GM23338 (cell line): ENCODE results near the gene SORD. TPM values are rescaled to one million over a fixed set of nuclear protein-coding genes. Genes with fewer than 3 reads are reported as not detected.

Source experiments
- ATAC-seq: fragments of 200-7000 bp; cut with Tn5 transposase; 3 replicates; pipeline ENCODE4 v1.9.1; 2020
- DNase-seq: peaks from one replicate; pipeline ENCODE4 v3.0.0-alpha.2; 2015; ENCODE audit warnings: low spot score
- H2AFZ ChIP-seq: fragments of 200-600 bp; sonication (generic); 2 replicates; pipeline ENCODE4 v1.8.0; 2016; ENCODE audit warnings: antibody characterized with exemption, mild to moderate bottlenecking, moderate library complexity
- H3F3A ChIP-seq: fragments of 200-600 bp; sonication (generic); replicated peaks from 2 replicates; pipeline ENCODE4 v1.8.0; 2017; ENCODE audit warnings: antibody characterized with exemption, mixed run types, low read depth
- H3K27ac ChIP-seq: fragments of 200-600 bp; sonication (generic); 2 replicates; pipeline ENCODE4 v1.6.1; 2016; ENCODE audit warnings: low read depth
- H3K27me3 ChIP-seq: fragments of 200-600 bp; sonication (generic); 2 replicates; pipeline ENCODE4 v1.8.0; 2016; ENCODE audit warnings: mild to moderate bottlenecking, mixed run types, moderate library complexity; ENCODE audit not compliant: insufficient read depth
- H3K36me3 ChIP-seq: fragments of 200-600 bp; sonication (generic); 2 replicates; pipeline ENCODE4 v1.8.0; 2016; ENCODE audit warnings: mild to moderate bottlenecking; ENCODE audit not compliant: insufficient read depth
- H3K4me1 ChIP-seq: fragments of 200-600 bp; sonication (generic); 2 replicates; pipeline ENCODE4 v1.8.0; 2016; ENCODE audit warnings: mild to moderate bottlenecking, moderate library complexity; ENCODE audit not compliant: insufficient read depth
- H3K4me2 ChIP-seq: fragments of 200-600 bp; sonication (generic); 2 replicates; pipeline ENCODE4 v1.7.1; 2017; ENCODE audit warnings: mixed run types
- H3K4me3 ChIP-seq: fragments of 200-600 bp; sonication (generic); 2 replicates; pipeline ENCODE4 v1.6.1; 2016; ENCODE audit warnings: mixed run types
- H3K79me2 ChIP-seq: fragments of 200-600 bp; sonication (generic); replicated peaks from 2 replicates; pipeline ENCODE4 v1.8.0; 2017; ENCODE audit warnings: mild to moderate bottlenecking; ENCODE audit not compliant: insufficient read depth
- H3K9me2 ChIP-seq: fragments of 200-600 bp; sonication (generic); 2 replicates; pipeline ENCODE4 v1.8.0; 2017; ENCODE audit not compliant: insufficient read depth
- H4K20me1 ChIP-seq: fragments of 200-600 bp; sonication (generic); replicated peaks from 2 replicates; pipeline ENCODE4 v1.8.0; 2017; ENCODE audit warnings: mild to moderate bottlenecking; ENCODE audit not compliant: insufficient read depth
- H3K27ac Mint-ChIP-seq: 2 replicates; pipeline ENCODE4 v1.8.0; 2020; ENCODE audit warnings: inconsistent platforms, mild to moderate bottlenecking, moderate library complexity, mixed read lengths
- H3K27me3 Mint-ChIP-seq: 3 replicates; pipeline ENCODE4 v1.8.0; 2022; ENCODE audit warnings: low read depth, mild to moderate bottlenecking, moderate library complexity, mixed read lengths, inconsistent platforms; ENCODE audit not compliant: insufficient read depth, poor library complexity
- H3K36me3 Mint-ChIP-seq: 3 replicates; pipeline ENCODE4 v1.8.0; 2021; ENCODE audit warnings: low read depth, mild to moderate bottlenecking, inconsistent platforms, moderate library complexity, mixed read lengths
- H3K4me1 Mint-ChIP-seq: 3 replicates; pipeline ENCODE4 v1.8.0; 2020; ENCODE audit warnings: mild to moderate bottlenecking, inconsistent platforms, mixed read lengths
- H3K4me3 Mint-ChIP-seq: 3 replicates; pipeline ENCODE4 v1.8.0; 2021; ENCODE audit warnings: moderate library complexity, mild to moderate bottlenecking, inconsistent platforms, mixed read lengths
- H3K9me3 Mint-ChIP-seq: 3 replicates; pipeline ENCODE4 v1.8.0; 2020; ENCODE audit warnings: moderate library complexity, mild to moderate bottlenecking, inconsistent platforms, mixed read lengths
- CREB1 ChIP-seq: fragments of 250-450 bp; sonication (Bioruptor Pico); IDR thresholded peaks from 2 replicates; pipeline ENCODE4 v1.5.0; 2020; ENCODE audit warnings: low read depth, mild to moderate bottlenecking, moderate library complexity
- CTCF ChIP-seq, 2 experiments: fragments of 200-600 bp in 1 of 2; sonication (generic) in 1 of 2; conservative IDR thresholded peaks; 2 replicates each; pipeline versions ENCODE4 v1.5.1 to v1.6.1; 2016 to 2017; ENCODE audit warnings: antibody characterized with exemption in 2 of 2, low read depth in 2 of 2, mild to moderate bottlenecking in 2 of 2, moderate library complexity in 1 of 2
- ETS1 ChIP-seq: IDR thresholded peaks from 2 replicates; pipeline ENCODE4 v1.6.1; 2016; ENCODE audit warnings: antibody characterized with exemption
- EZH2phosphoT487 ChIP-seq: fragments of 200-600 bp; sonication (generic); IDR thresholded peaks from one replicate; pipeline ENCODE4 v1.8.1; 2018; ENCODE audit warnings: antibody characterized with exemption; ENCODE audit not compliant: unreplicated experiment
- REST ChIP-seq: IDR thresholded peaks from one replicate; pipeline ENCODE4 v1.6.1; 2018; ENCODE audit warnings: antibody characterized with exemption; ENCODE audit not compliant: unreplicated experiment
- ZNF114 ChIP-seq: fragments of 250-450 bp; sonication (Bioruptor Pico); IDR thresholded peaks from 2 replicates; pipeline ENCODE4 v1.5.0; 2020; ENCODE audit warnings: mild to moderate bottlenecking, moderate library complexity
- ZNF331 ChIP-seq: fragments of 250-450 bp; sonication (Bioruptor Pico); IDR thresholded peaks from 2 replicates; pipeline ENCODE4 v1.5.0; 2020; ENCODE audit warnings: low read depth, mild to moderate bottlenecking, moderate library complexity
- polyA plus RNA-seq: library from polyadenylated mRNA; unstranded; fragments of >200 nt; fragmentation: Nextera tagmentation; extraction: Ambion mirVana; gene quantifications from 2 replicates; pipeline ENCODE4 v1.2.1, GENCODE V29; 2016
- total RNA-seq: library from RNA; depleted of rRNA; stranded (reverse); fragments of >200 nt; shearing (Covaris generic); gene quantifications from 2 replicates; pipeline ENCODE4 v1.2.3, GENCODE V29; 2014

SORD gene
- total and polyA plus RNA-seq, 2 experiments from 2014 or later: 12.5 to 55.0 TPM

- peak; percentile 21 for DNase-seq
These were observed 64.5 kb downstream of the SORD start for GRCh38 chr15:45087513-45087912.

GRCh38 chr15:45088801-45089711, 66.1 kb downstream of the SORD start:
- Histone ChIP-seq H3K27ac (no peak overlapping the region), H3K9me2 (no peaks in the 10 kb centered on the region), H3K4me3 (no peak overlapping the region), H3K4me2 (no peak overlapping the region), H2AFZ (no peak overlapping the region), H3K79me2 (no peaks in the 10 kb centered on the region), H4K20me1 (no peaks in the 10 kb centered on the region), H3K4me1 (no peaks in the 10 kb centered on the region), H3K27me3 (no peaks in the 10 kb centered on the region), H3K36me3 (no peaks in the 10 kb centered on the region), H3F3A (no peaks in the 10 kb centered on the region)
- H3K27me3 Mint-ChIP-seq: peaks cover 2% of the 10 kb centered on the region
- DNase-seq (no peak), ATAC-seq (no peak)
- H3K36me3 Mint-ChIP-seq: no peaks in the 10 kb centered on the region
- H3K4me1 Mint-ChIP-seq: no peaks in the 10 kb centered on the region
- H3K9me3 Mint-ChIP-seq: no peaks in the 10 kb centered on the region
- H3K27ac Mint-ChIP-seq: no peak overlapping the region
- TF ChIP-seq CTCF (conservative IDR thresholded peaks at IDR 0.05; ENCODE audit: low read depth in 2 of 2) (no peak), ZNF114 (CRISPR knock-in tag) (no peak), CREB1 (CRISPR knock-in tag) (no peak), EZH2phosphoT487 (no peak), REST (no peak), ETS1 (no peak)
- H3K4me3 Mint-ChIP-seq: no peak overlapping the region

More at GRCh38 chr15:45087513-45087912, 64.5 kb downstream of the SORD start:
- Mint-ChIP-seq H3K27me3 (no peaks in the 10 kb centered on the region), H3K27ac (no peak overlapping the region), H3K4me3 (no peak overlapping the region), H3K4me1 (no peaks in the 10 kb centered on the region), H3K36me3 (no peaks in the 10 kb centered on the region), H3K9me3 (no peaks in the 10 kb centered on the region)
- H3K27ac ChIP-seq: no peak overlapping the region
- H3K4me2 ChIP-seq: no peak overlapping the region
- no peaks in the 10 kb centered on the region for H3K4me1 ChIP-seq
- no peaks in the 10 kb centered on the region for H3K27me3 ChIP-seq
- H3K79me2 ChIP-seq: no peaks in the 10 kb centered on the region
- no peak overlapping the region for H3K4me3 ChIP-seq
- H3K9me2 ChIP-seq: no peaks in the 10 kb centered on the region
- no peaks in the 10 kb centered on the region for H3K36me3 ChIP-seq
- H4K20me1 ChIP-seq: no peaks in the 10 kb centered on the region
- no peak overlapping the region for H2AFZ ChIP-seq
- peak; percentile 64 for ATAC-seq
- H3F3A ChIP-seq: no peaks in the 10 kb centered on the region
- TF ChIP-seq CTCF (conservative IDR thresholded peaks at IDR 0.05; ENCODE audit: low read depth in 2 of 2) (peak; percentile 27 to 36; a peak in 2 of 4 replicates), ZNF331 (CRISPR knock-in tag) (no peak), EZH2phosphoT487 (no peak)
